Measurements from ENCODE around the gene WDR90. TPM values are rescaled to one million over a fixed set of nuclear protein-coding genes. Genes with fewer than 3 reads are reported as not detected.
A peak's percentile ranks its signal among the peaks of the same experiment; 100 is the strongest.

Gene WDR90
- total and polyA plus RNA-seq, 2 of the 13 experiments (the other 11 are each of a cell fraction or from before 2014, with no cell fraction given), result 14.9 to 28.9 TPM

DNA sequence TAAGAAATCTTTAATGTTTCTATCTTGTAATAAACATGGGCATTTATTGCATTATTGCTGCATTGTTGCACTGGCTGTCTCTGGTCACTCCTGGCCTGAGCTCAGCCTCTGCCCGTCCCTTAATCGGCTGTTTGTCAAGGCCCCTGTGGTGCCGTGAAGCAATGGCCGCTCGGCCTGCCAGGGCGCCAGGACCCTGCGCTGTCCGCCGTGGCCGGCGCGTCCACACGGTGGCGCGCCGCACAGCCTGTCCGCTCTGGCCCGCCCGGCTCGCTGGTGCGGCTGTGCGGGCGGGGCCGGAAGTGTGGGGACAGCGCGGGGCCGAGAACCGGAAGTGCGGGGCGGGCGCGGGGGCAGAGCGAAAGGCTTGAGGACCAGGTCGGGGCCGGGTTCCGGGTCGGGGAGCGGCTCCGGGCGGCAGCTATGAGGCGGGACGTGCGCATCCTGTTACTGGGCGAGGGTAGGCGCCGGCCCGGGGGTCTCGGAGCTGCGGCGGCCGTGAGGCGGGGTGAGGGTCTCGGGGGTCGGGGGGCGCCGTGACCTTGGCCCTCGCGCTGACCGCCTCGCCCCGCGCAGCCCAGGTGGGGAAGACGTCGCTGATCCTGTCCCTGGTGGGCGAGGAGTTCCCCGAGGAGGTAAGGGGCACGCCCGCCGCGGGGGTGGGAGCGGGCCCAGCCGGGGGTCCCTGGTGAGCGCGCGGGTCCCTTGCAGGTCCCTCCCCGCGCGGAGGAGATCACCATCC lies 18.8 kb downstream of the WDR90 start, which contains the start of gene RHOT2 (continued):
- TF ChIP-seq ZNF839 (CRISPR knock-in tag; IDR thresholded peaks at IDR 0.05; ENCODE audit: borderline replicate concordance), result 0 out of 2 replicates have a peak, but pooled peaks have one; percentile 39
- TF ChIP-seq HES4 (CRISPR knock-in tag; IDR thresholded peaks at IDR 0.05; ENCODE audit: borderline replicate concordance), result no peak
- TF ChIP-seq, protein P1, sequence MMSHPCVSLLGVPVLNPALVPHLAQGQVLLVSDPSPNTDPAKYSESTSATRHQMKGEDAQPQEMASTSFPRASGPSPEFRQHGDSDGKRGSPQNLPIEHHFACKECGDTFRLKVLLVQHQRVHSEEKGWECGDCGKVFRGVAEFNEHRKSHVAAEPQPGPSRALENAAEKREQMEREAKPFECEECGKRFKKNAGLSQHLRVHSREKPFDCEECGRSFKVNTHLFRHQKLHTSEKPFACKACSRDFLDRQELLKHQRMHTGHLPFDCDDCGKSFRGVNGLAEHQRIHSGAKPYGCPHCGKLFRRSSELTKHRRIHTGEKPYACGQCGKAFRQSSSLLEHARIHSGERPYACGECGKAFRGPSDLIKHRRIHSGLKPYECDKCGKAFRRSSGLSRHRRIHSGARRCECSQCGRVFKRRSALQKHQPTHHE (CRISPR knock-in tag; IDR thresholded peaks at IDR 0.05; ENCODE audit: borderline replicate concordance), result no peak
- TF ChIP-seq, protein P2, sequence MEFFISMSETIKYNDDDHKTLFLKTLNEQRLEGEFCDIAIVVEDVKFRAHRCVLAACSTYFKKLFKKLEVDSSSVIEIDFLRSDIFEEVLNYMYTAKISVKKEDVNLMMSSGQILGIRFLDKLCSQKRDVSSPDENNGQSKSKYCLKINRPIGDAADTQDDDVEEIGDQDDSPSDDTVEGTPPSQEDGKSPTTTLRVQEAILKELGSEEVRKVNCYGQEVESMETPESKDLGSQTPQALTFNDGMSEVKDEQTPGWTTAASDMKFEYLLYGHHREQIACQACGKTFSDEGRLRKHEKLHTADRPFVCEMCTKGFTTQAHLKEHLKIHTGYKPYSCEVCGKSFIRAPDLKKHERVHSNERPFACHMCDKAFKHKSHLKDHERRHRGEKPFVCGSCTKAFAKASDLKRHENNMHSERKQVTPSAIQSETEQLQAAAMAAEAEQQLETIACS (CRISPR knock-in tag; IDR thresholded peaks at IDR 0.05), result no peak
- peak; percentile 79 for TF ChIP-seq KDM5A (IDR thresholded peaks at IDR 0.05; ENCODE audit: borderline replicate concordance, low read length)
- TF ChIP-seq NFKBIZ (CRISPR knock-in tag; IDR thresholded peaks at IDR 0.05), result no peak
- TF ChIP-seq, protein P3, sequence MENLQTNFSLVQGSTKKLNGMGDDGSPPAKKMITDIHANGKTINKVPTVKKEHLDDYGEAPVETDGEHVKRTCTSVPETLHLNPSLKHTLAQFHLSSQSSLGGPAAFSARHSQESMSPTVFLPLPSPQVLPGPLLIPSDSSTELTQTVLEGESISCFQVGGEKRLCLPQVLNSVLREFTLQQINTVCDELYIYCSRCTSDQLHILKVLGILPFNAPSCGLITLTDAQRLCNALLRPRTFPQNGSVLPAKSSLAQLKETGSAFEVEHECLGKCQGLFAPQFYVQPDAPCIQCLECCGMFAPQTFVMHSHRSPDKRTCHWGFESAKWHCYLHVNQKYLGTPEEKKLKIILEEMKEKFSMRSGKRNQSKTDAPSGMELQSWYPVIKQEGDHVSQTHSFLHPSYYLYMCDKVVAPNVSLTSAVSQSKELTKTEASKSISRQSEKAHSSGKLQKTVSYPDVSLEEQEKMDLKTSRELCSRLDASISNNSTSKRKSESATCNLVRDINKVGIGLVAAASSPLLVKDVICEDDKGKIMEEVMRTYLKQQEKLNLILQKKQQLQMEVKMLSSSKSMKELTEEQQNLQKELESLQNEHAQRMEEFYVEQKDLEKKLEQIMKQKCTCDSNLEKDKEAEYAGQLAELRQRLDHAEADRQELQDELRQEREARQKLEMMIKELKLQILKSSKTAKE (CRISPR knock-in tag; IDR thresholded peaks at IDR 0.05; ENCODE audit: borderline replicate concordance), result no peak
- TF ChIP-seq, protein P4, sequence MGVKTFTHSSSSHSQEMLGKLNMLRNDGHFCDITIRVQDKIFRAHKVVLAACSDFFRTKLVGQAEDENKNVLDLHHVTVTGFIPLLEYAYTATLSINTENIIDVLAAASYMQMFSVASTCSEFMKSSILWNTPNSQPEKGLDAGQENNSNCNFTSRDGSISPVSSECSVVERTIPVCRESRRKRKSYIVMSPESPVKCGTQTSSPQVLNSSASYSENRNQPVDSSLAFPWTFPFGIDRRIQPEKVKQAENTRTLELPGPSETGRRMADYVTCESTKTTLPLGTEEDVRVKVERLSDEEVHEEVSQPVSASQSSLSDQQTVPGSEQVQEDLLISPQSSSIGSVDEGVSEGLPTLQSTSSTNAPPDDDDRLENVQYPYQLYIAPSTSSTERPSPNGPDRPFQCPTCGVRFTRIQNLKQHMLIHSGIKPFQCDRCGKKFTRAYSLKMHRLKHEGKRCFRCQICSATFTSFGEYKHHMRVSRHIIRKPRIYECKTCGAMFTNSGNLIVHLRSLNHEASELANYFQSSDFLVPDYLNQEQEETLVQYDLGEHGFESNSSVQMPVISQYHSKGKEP (CRISPR knock-in tag; IDR thresholded peaks at IDR 0.05), result no peak; the same call in 1 of the 2 replicates
- TF ChIP-seq TBP (CRISPR knock-in tag; IDR thresholded peaks at IDR 0.05), result no peak
- no peak for TF ChIP-seq ZNF30 (CRISPR knock-in tag; IDR thresholded peaks at IDR 0.05)
- no peak for TF ChIP-seq GATA4 (IDR thresholded peaks at IDR 0.05; ENCODE audit: borderline replicate concordance, low read depth)
- TF ChIP-seq ZNF317 (CRISPR knock-in tag; IDR thresholded peaks at IDR 0.05), result 0 out of 2 replicates have a peak, but pooled peaks have one; percentile 35
- TF ChIP-seq, protein P5, sequence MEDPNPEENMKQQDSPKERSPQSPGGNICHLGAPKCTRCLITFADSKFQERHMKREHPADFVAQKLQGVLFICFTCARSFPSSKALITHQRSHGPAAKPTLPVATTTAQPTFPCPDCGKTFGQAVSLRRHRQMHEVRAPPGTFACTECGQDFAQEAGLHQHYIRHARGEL (CRISPR knock-in tag; IDR thresholded peaks at IDR 0.05), result no peak
- TF ChIP-seq ZNF557 (CRISPR knock-in tag; IDR thresholded peaks at IDR 0.05), result no peak
- TF ChIP-seq EHMT2 (IDR thresholded peaks at IDR 0.05; ENCODE audit: borderline replicate concordance, low read depth, low read length), result no peak
- TF ChIP-seq, protein P6, sequence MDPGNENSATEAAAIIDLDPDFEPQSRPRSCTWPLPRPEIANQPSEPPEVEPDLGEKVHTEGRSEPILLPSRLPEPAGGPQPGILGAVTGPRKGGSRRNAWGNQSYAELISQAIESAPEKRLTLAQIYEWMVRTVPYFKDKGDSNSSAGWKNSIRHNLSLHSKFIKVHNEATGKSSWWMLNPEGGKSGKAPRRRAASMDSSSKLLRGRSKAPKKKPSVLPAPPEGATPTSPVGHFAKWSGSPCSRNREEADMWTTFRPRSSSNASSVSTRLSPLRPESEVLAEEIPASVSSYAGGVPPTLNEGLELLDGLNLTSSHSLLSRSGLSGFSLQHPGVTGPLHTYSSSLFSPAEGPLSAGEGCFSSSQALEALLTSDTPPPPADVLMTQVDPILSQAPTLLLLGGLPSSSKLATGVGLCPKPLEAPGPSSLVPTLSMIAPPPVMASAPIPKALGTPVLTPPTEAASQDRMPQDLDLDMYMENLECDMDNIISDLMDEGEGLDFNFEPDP (CRISPR knock-in tag; conservative IDR thresholded peaks at IDR 0.05), result no peak
- peak; percentile 34; the same call in 1 of the 2 replicates for TF ChIP-seq GATAD2A (CRISPR knock-in tag; IDR thresholded peaks at IDR 0.05)
- no peak for TF ChIP-seq ZNF230 (CRISPR knock-in tag; IDR thresholded peaks at IDR 0.05)
- no peak for TF ChIP-seq NFE2 (CRISPR knock-in tag; IDR thresholded peaks at IDR 0.05)
- TF ChIP-seq MYNN (CRISPR knock-in tag; IDR thresholded peaks at IDR 0.05; ENCODE audit: low read depth), result no peak
- no peak for TF ChIP-seq ZNF282 (IDR thresholded peaks at IDR 0.05; ENCODE audit: partially characterized antibody)
- peak; percentile 21; the same call in 1 of the 2 replicates for TF ChIP-seq TBX2 (CRISPR knock-in tag; IDR thresholded peaks at IDR 0.05; ENCODE audit: borderline replicate concordance)
